ENCODE data around the gene SOSTDC1. TPM values are rescaled to one million over a fixed set of nuclear protein-coding genes. Genes with fewer than 3 reads are reported as not detected.
"Not testable (repeated sequence)": the region's sequence is repeated elsewhere in the genome, so short reads cannot be mapped to it uniquely, and the experiment has no call there.

SOSTDC1 gene
- polyA plus RNA-seq, 1 of the 3 experiments (the other 2 are of a cell fraction) = 0.13 TPM

DNA sequence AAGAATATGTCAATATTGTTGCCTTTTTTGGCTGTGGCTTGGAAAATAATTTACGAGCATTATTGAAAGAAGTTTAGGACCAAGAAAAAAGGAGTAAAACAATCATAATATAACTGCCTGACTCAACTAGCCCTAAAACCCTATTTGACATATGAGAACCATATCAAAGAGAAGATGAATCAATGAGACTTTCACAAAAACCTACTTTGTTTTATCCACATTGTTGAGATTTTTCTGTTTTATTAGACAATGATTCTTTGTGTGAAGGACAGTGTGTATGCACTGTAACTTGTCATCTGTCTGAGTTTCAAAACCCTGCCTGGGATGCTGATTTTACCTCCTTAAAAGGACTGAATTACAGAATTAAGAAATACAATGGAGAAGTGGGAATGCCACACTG lies 19.0 kb downstream of the SOSTDC1 start:
- Histone ChIP-seq H3K4me1 (ENCODE audit: control insufficient read depth in 1 of 2, insufficient read depth in 2 of 2, low read depth in 1 of 2, low read length in 1 of 2) (no peaks in the 10 kb centered on the region; a peak in 1 of 4 replicates), H3K27ac (ENCODE audit: low read depth in 2 of 2, low read length in 1 of 2) (no peak overlapping the region), H3K4me3 (ENCODE audit: low read depth in 2 of 2, low read length in 1 of 2) (no peak overlapping the region), H3K9me3 (no peaks in the 10 kb centered on the region), H3K36me3 (replicated peaks in 1 of 2; ENCODE audit: control insufficient read depth in 1 of 2, insufficient read depth in 2 of 2, low read length in 1 of 2) (no peaks in the 10 kb centered on the region), H3K27me3 (ENCODE audit: insufficient read depth) (no peaks in the 10 kb centered on the region; the same call in 1 of the 2 replicates), H3K9me2 (no peaks in the 10 kb centered on the region), H3K4me2 (no peak overlapping the region), H3K9ac (no peak overlapping the region), H4K20me1 (ENCODE audit: insufficient read depth) (no peaks in the 10 kb centered on the region), H2AFZ (ENCODE audit: low read depth) (no peak overlapping the region), H3K79me2 (ENCODE audit: insufficient read depth) (no peaks in the 10 kb centered on the region), H3F3A (replicated peaks; ENCODE audit: insufficient read depth) (no peaks in the 10 kb centered on the region)
- DNase-seq = no peak
- TF ChIP-seq TCF12 (IDR thresholded peaks at IDR 0.05) (no peak), EP300 (IDR thresholded peaks at IDR 0.05; ENCODE audit: borderline replicate concordance in 1 of 2, low read depth in 1 of 2, low read length in 1 of 2) (no peak), NRF1 (IDR thresholded peaks at IDR 0.05; ENCODE audit: low read depth, low read length) (no peak), POLR2AphosphoS5 (IDR thresholded peaks at IDR 0.05; ENCODE audit: low read depth, low read length) (no peak), TEAD4 (IDR thresholded peaks at IDR 0.05; ENCODE audit: borderline replicate concordance, insufficient read depth) (no peak)
- TF ChIP-seq, protein P1, sequence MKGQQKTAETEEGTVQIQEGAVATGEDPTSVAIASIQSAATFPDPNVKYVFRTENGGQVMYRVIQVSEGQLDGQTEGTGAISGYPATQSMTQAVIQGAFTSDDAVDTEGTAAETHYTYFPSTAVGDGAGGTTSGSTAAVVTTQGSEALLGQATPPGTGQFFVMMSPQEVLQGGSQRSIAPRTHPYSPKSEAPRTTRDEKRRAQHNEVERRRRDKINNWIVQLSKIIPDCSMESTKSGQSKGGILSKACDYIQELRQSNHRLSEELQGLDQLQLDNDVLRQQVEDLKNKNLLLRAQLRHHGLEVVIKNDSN (IDR thresholded peaks at IDR 0.05; ENCODE audit: borderline replicate concordance, low read depth) = no peak
- TF ChIP-seq, protein P2, sequence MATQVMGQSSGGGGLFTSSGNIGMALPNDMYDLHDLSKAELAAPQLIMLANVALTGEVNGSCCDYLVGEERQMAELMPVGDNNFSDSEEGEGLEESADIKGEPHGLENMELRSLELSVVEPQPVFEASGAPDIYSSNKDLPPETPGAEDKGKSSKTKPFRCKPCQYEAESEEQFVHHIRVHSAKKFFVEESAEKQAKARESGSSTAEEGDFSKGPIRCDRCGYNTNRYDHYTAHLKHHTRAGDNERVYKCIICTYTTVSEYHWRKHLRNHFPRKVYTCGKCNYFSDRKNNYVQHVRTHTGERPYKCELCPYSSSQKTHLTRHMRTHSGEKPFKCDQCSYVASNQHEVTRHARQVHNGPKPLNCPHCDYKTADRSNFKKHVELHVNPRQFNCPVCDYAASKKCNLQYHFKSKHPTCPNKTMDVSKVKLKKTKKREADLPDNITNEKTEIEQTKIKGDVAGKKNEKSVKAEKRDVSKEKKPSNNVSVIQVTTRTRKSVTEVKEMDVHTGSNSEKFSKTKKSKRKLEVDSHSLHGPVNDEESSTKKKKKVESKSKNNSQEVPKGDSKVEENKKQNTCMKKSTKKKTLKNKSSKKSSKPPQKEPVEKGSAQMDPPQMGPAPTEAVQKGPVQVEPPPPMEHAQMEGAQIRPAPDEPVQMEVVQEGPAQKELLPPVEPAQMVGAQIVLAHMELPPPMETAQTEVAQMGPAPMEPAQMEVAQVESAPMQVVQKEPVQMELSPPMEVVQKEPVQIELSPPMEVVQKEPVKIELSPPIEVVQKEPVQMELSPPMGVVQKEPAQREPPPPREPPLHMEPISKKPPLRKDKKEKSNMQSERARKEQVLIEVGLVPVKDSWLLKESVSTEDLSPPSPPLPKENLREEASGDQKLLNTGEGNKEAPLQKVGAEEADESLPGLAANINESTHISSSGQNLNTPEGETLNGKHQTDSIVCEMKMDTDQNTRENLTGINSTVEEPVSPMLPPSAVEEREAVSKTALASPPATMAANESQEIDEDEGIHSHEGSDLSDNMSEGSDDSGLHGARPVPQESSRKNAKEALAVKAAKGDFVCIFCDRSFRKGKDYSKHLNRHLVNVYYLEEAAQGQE (IDR thresholded peaks at IDR 0.05; ENCODE audit: low read depth, low read length) = no peak
- POLR2A ChIA-PET = no interaction called here
- WGBS (ENCODE audit: low lambda C conversion rate) = 62% methylated on average over 1 of the region's 1 CpG
- CTCF ChIA-PET = interaction anchor here (0.6 to 1.1 kb wide), 3 partner anchors 9 to 14 kb away, joined by 3 to 5 read pairs (median 3); no protein-coding TSS in a partner anchor

DNA sequence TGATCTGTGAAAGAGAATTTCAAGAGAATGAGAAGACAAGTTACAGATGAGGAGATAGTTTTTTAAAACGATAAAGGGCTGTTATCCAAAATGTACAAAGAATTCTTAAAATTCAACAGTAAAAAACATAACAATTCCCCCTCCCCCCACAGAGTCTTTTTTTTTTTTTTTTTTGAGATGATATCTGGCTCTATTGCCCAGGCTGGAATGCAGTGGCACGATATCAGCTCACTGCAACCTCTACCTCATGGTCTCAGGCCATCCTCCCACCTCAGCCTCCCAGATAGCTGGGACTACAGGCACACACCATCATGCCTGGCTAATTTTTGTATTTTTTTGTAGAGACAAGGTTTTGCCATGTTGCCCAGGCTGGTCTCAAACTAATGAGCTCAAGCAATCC lies 21.7 kb downstream of the SOSTDC1 start:
- H3K4me2 ChIP-seq = not testable (repeated sequence)

More for the DNA sequence above, 21.7 kb downstream of the SOSTDC1 start:
- H3K4me1 ChIP-seq (ENCODE audit: control insufficient read depth in 1 of 2, insufficient read depth in 2 of 2, low read depth in 1 of 2, low read length in 1 of 2); H3F3A ChIP-seq (replicated peaks; ENCODE audit: insufficient read depth); H3K4me3 ChIP-seq (ENCODE audit: low read depth in 2 of 2, low read length in 1 of 2); H3K36me3 ChIP-seq (replicated peaks in 1 of 2; ENCODE audit: control insufficient read depth in 1 of 2, insufficient read depth in 2 of 2, low read length in 1 of 2); H3K27me3 ChIP-seq (ENCODE audit: insufficient read depth); H4K20me1 ChIP-seq (ENCODE audit: insufficient read depth); H2AFZ ChIP-seq (ENCODE audit: low read depth); POLR2A ChIA-PET; H3K9ac ChIP-seq; DNase-seq; H3K9me3 ChIP-seq; H3K27ac ChIP-seq (ENCODE audit: low read depth in 2 of 2, low read length in 1 of 2); H3K79me2 ChIP-seq (ENCODE audit: insufficient read depth); H3K9me2 ChIP-seq: not testable (repeated sequence)
- CTCF ChIA-PET = interaction anchor here (1.3 to 4.4 kb wide), 2 partner anchors 11 to 121 kb away, joined by 3 to 21 read pairs; no protein-coding TSS in a partner anchor
- 25% methylated on average over 2 of the region's 2 CpGs for WGBS (ENCODE audit: low lambda C conversion rate)

All from SK-N-SH (cell line).